Stimulated activated CD4-positive, alpha-beta T cell treated with anti-CD3 and anti-CD28 coated beads, Interleukin-4, amount 100 ng/mL, for 24 hours (primary cell): ENCODE results near the gene NDUFS2.

Source experiments
- DNase-seq: peaks from one replicate; pipeline ENCODE4 v3.0.0-alpha.2; 2020

The NDUFS2 gene

DNA sequence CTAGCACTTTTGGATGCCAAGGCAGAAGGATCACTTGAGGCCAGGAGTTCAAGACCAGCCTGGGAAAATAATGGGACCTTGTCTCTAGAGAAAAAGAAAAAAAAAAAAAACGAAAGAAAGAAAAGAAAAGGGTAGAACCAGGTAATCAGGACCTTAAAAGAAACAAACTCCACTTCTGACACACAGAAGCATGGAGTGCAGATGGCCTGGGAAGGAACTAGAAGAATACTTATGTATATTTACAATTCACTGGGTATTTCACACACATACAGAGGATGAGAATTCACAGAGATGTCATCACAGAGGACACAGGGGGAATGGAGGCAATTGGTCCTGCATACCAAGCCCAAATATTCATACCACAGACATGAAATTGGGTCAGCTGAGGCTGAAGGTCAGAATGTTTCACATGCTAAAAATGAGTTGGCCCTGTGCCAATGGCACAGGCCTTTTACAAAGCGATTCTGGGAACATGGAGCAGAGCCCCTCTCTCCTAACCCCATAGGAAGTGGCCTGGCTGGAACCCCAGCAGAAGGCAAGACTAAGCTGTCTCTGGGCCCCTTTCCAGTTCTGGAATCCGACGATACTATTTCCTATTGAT lies 29.3 kb upstream of the NDUFS2 start:
- no peak for DNase-seq

DNA sequence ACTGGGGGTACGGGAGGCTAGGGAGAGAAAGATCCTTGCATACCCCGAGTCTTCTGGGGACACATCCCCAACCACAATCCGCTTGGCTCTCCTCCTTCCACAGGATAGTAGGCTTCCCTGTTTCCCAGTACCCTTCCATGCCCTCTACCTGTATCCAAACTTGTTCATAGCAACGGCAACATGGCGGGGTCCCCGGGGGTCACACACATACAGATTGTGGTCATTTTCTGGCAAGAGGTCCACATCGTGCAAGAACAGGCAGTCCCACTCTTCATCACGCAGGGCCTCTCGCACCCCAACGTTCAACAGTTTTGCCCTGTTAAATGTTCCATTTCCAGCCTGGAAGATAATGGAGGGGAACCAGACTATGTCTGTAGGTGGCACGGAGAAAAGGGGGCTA lies 28.5 kb upstream of the NDUFS2 start:
- no peak for DNase-seq

DNA sequence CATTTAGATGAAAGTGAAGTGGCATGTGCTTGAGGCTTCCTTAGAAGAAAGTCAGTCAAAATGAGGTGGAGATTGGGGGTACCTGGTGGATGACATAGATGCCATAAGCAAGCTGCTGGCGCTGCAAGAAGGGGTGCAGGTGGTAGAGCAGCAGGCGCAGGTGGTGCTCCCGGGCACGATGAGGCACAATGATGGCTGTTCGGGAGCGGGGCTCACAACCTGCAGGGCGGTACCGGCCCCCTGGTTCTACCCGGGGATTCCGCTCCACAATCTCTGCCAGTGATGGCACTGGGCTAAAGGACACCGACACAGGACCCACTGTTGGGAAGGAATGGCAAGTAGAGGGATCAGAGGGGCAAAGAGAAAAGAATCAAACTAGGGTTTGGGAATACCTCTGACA lies 27.3 kb upstream of the NDUFS2 start:
- no peak for DNase-seq

DNA sequence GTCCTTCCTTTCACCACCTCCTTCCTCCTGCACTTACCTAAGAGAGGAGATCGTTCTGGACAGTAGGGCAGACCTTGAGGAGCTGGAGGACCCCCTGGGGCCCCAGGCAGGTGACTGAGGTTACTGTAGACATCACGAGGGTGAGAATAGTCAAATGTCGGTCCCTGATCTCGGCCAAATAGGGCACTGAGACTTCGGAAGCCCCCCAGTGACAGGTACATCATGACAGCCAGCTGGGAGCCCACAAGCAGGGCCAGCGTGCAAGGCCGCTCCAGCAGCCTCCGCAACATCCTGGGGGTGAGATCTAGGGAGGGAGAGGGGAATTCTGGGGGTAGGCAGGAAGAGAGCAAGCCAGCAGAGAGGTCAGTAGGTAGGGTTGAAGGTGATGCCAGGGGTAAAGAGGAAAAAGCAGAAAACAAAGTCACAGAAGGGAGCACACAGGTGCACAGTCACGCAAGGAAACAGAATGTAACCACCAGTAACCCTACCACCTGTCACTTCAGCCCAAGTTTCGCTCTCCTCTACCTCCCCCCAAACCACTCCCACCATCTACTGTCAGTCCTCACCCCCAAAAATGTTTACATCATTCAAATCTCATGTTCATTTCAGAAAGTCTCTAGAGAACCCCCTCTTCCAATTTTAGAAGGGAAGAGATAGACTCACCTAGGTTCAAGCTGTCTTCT lies 26.3 kb upstream of the NDUFS2 start:
- DNase-seq, result no peak

DNA sequence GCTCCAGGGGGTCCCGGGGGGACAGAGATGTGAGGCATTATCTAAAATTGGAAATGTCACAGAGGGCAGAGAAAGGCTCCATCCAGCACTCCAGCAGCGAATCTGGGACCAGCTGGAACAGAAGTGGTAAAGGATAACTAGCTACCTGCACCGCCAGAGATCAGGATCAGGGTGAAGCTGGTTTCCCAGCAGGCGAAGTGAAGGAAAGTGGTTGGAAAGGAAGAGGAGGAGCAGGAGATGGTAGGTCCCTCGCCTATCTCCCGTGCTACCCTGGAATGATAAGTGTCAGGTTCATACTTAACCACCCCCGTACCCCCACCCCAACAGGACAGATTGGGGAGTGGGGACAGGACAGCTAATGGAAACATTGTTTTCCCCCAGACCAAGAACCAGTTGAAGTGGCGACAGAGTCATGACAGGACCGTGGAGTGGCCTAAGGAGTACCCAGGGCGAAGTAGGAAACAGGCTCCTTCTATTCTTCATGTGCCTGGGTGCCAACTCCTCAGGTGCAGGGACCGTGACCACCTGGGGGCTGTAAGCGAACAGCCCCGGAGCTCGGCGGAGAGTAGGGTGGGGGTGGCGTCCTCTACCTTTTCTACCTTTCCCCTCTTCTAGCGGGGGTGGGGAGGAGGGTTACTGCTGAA lies 25.6 kb upstream of the NDUFS2 start:
- DNase-seq, result no peak

DNA sequence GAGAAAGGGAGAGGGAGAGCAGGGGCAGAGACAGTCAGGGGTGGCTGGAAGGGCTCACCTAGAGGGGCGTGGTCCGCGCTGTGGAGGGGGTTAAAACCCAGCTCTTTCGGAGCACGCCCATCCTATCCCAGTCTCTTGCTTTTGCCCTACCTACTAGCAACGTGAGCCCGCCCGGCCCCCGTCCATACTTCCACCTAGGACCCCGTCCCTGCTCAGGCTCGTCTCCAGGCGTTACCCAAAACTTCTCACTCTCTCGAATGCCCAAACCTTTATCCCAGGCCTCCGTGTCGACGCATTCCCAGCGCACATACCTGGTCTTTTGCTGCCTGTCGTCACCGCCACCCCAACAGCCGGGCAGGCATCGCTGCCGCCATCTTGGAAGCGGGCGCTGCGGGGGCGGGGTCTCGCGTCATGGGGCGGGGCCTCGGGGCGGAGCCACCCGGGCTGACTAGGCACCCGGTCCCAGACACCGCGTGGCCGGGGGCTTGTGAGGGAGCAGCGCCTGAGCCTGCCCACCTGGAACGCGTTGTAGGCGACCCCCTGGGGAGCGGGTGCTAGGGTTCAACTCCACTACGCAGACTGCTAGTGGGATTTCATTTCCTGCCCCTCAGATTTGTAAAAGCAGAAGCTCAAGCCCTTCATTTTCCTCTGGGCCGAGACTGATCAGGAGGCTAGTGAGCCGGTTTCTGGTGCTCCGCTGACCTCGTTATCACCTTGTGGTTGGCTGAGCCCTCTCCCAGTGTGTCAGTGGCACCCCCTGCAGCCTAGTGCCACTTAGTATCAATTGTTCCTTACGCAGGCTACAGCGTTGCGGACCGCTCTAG lies 24.8 kb upstream of the NDUFS2 start, which contains the start of gene B4GALT3:
B4GALT3 (minus strand) TSS at position 396 of the 824 bp plus-strand sequence. CDS start 1,447 bp downstream, outside the sequence.
- peak; percentile 95 for DNase-seq

DNA sequence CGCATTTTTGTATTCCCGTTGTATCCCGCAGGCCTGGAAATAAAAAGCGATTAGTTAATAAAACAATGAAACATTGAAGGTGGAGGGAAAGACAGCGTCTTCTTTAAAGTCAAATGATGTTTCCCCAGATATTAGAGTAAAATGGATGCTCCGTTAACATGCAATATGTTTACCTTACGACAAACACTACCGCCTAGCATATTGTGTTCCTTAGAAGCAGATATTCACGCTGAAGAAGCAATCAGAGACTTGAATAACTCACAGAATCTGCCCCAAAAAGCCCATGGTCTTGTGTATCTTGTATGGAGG lies 24.3 kb upstream of the NDUFS2 start:
- DNase-seq, result no peak

DNA sequence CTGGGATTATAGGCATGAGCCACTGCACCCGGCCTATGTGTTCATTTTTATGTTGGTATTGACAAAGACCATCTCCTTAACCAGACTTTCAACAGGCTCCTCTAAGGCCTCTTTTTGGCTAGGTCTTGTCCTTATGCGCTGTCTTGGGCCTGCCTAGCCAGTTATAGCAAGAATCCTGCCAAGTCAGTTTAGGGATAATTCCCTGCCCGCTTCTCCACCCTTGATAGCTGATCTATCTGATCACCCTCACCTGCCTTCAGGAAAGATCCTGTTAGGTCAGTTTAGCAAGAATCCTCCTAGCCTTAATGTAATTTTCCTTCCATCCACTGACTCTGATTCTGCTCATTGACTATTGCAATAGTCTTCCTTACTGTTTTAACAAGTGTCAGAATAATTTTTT lies 22.5 kb upstream of the NDUFS2 start:
- no peak for DNase-seq

DNA sequence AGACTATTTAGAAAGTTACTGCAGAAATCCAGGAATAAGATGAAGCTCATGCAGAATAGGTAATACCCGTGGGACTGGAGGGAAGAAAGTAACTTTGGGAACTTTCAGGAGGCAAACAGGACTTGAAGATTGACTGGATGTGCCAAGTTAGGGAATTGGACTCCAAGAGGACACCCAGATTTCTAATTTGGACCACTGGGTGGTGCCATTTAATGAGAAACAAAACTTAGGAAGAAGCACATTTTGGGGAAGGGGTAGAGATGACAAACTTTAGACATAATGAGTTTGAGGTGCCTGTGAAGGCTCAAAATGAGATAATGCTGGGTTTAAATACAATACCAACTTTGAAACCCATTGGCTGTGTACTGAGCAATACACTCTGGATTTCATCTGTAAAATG lies 21.5 kb upstream of the NDUFS2 start:
- DNase-seq, result no peak

DNA sequence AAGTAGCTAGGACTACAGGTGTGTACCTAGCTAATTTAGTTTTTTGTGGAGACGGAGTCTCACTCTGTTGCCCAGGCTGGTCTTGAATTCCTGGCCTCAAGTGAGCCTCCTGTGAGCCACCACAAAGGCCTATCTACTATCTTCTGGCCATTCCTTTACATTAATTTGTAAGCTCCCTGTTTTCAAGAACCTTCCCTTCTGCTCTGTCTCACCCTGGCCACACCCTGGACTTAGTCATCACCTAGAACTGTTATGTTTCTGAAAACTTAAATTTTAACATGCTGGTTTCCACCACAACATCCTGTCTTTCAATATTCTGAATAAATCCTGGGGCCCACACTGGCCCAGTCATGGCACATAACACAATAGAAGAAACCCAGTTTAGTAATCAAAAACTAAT lies 20.0 kb upstream of the NDUFS2 start:
- DNase-seq, result peak; percentile 76

DNA sequence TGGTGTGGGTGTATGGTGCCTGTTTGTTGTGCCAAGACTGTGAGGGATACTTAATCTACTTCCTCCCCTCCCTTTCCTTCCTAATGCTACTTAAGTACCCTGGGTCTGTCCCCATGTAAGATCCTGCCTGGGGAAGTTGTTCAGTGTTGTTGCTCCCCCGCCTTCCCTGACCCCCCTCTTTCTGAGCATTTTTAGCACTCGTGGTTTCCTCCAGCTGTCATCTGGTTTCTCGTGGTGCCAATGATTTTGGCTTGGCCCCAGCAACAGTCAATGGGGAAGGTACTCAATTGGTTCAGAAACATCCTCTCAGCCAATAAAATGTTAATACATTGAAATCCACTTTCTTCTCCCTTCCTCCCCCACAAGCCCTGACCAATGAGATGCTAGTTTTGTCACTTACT lies 16.9 kb upstream of the NDUFS2 start:
- peak; percentile 75 for DNase-seq

DNA sequence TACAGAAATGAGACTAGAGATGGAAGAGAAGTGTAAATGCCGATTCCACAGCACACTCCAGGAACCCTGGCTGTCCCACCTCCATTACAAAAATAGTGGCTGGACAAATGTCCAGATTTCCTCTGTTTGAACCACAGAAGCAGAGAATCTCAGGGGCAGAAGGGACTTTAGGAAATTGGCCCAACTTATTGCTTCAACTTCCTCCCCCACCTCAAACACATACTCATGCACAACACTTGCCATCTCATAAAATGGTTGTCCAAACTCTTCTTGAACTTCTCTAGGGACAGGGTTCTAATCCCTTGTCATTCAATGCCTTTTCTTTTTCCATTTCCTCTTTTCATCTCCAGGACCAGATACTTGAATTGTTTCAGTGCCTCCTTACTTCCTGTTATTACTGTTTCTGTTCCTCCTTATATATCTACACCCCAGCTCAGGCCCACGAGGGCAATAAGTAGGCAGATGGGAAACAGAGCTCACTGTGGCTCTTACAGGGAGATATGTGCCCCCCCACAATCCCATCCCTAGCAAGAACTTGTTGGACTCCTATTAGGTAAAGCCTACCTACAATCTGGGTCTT lies 16.3 kb upstream of the NDUFS2 start:
- DNase-seq, result no peak

DNA sequence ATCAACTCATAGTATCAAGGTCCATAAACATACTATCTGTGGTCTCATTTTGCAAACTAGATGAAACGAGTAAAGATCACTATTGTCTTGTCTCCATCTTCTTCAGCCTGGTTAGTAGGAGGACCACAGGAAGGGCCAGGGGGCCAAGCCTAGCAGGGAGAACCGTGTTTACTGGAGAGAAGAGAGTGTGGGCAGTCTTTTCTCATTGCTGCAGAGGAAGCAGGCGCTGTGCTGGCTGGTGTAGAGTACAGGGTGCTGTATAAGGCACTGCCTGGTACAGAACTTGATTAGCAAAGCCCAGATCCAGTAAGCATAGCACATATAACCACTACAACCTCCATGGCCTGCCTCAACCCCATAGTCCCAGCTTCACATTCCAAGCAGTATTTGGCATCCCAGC lies 14.9 kb upstream of the NDUFS2 start:
- no peak for DNase-seq

DNA sequence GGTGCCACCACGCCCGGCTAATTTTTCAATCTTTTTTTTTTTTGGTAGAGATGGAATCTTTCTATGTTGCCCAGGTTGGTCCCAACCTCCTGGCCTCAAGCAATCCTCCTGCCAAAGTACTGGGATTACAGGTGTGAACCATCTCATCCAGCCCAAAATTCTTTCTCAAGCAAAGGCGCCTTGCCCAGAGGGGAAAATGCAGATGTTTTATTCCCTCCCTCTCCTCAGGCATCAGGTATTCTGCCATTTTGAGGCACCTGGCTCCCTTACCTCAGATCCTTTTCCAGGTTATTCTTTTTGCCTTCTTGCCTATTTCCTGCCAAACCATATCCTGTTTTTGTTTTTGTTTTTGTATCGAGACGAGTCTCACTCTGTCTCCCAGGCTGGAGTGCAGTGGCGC lies 13.8 kb upstream of the NDUFS2 start:
- DNase-seq, result no peak

DNA sequence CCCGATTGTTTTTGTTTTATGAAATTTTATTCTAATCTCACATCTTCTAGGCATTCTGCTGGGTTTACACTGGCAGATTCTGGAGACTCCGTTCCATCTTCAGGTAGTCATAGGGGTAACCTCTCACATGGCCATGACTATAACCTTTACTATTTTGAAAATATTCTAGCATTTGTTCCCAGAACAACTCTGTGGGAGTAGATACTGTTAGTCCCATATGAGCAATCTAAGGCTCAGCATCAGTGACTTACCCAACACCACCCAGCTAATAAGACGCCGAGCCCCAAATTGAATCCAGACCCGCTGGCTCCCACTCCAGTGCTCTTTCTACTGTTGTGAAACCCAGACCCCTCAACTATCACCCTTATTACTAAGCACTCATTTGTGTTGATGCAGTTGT lies 13.1 kb upstream of the NDUFS2 start:
- DNase-seq, result no peak

DNA sequence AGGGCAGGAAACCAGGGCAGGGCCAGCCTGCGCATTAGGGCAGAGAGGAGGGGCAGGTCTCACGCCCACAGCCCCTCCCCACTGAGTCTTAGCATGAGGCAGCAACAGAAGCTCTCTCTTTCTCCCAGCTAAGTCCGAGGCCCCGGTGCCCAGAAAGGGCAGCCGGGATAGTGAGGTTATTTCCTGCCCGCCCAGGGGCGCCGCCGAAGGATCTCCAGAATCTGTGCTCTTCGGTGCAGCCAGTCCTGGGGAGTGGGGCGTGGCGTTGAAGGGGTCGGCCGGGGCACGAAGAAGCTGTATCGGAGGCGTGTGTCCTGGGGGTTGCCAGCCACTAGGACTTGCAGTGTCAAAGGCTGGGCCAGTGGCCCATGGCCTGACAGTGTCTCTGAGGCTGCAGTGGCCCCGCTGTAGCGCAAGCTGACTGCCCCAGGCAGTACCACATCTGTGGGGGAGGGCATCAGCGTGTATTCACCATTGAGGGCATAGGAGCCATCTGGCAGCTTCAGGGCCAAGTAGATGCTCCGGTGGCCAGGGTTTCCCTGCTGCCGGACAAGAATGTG lies 11.1 kb upstream of the NDUFS2 start:
- no peak for DNase-seq

DNA sequence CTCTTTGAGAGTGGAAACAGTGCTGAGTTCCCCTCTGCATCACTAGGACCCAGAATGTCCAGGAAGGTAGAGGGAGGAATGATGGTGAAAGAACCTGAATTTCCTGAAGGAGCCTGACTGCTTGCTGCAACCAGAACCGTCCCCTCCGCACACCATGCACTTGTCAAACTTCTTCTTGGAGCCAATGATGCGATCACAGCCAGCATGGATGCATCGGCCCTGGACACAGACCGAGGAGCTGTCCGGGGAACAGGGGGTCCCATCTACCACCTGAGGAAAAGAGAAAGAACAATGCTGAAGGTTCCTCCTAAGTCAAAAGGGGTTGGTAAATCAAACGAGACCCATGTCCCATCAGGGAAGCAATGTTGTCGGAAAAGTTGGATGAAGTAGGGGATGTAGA lies 10.2 kb upstream of the NDUFS2 start:
- no peak for DNase-seq

DNA sequence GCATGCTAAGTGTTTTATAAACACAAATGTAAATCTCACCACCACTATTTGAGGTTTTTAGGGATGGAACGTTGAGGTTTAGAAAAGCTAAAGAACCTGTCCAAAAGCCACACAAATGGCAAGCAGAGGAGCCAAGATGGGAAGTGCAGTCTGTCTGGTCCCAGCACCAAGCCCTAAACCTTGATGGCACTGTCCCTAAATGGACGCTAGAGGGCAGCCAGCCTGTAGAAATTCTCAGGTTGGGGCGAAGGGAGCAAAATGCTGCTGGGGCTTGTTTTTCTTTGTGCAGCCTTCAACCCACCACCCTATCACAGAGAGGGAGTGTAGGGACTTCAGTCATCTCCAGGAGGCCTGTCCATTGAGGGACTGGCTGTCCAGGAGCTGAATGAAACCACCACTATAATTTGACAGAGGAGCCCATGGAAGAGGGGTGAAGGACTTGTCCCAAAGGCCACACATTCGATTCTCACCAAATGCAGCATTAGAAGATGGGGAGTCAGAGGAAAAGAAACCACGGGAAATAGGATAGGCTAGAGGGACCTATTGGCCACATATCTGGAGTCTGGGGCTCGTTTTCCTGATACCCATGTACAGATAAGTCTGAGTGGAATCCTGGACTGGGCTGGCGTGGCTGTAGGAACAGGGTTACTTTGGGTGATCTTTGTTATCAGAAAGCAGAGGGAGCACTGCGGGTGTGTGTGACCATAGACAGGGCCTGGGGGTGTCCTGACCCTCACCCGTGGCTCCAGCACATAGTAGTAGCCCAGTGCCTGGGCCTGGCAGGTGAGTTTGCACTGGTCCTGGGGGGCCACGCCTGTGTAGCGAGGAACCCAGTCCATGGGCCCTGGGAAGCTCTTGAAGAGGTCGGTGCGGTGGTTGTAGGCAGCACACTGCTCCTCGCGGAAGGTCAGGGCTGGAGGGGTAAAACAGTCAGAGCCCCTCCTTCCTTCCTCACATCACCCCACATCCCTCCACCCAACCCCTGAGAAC lies 9.4 kb upstream of the NDUFS2 start:
- peak; percentile 75 for DNase-seq

DNA sequence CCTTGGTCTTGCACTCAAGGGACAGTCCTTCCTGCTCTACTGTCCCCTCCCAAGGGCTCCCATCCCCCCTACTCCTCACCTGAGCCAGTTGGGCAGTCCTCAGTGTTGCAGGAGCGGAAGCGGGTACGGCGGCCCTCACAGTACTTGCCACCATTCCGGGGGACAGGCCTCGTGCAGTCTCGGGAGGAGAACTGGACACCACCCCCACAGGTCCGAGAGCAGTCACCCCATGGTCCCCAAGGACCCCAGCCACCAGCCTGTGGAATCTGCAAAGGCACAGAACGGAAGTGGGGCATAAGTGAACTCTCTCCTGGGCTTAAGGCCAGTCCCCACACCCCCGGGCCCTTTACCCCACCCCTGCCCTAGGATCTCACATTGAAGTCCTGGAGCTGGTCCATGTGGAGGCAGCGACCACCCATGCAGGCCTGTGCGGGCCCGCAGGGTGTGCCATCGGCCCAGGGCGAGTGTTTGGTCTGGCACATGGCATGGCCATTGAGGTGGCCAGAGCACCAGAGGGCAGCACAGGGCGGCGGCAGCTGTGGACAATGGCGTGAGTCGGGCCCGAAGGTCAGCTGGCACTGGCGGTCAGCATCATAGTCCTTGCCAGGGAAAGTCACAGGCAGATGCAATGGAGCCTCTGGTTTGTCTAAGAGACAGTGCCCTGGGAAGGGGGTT lies 8.5 kb upstream of the NDUFS2 start:
- no peak for DNase-seq

DNA sequence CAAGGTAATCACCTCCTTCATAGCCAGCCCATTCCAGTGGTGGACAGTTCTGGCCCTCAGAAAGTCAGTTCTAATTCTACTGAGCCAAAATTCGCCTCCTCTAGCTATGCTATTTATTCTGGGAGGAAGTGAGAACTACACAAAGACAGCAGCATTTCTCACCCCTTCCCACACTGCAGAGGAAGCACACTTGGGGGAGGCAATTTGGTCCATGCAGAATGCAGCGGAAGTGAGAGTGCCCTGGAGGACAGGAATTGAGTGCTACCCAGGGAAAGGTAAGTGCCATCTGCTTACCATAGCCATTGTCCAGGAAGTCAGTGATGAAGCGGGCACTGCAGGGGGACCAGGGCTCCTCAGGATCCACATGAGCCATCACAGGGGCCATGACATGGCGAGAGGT lies 7.0 kb upstream of the NDUFS2 start:
- no peak for DNase-seq

DNA sequence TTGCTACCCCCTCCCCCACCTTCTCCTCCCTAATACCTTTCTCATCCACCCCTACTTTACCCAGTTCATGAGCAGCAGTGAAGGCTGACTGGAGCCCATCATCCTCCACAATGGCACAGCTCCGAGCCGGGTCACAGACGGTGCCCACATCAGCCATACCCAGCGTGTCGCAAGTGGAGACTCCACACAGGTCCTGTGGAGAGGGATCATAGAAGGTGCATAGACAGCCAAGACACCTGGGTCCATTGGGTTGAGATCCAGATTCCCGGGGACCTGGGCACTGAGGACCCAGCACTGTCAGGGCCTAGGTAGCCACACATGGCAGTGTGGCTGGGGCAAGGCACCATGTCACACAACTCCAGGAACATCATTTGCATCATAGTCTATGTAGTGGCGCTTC lies 6.1 kb upstream of the NDUFS2 start:
- no peak for DNase-seq
